GM21825 (cell line): ENCODE data around the gene PDCD4.
A peak's percentile ranks its signal among the peaks of the same experiment; 100 is the strongest.

Experiments used
- ATAC-seq: cut with Tn5 transposase; IDR thresholded peaks from one replicate; pipeline ENCODE4 v1.9.1; 2021; ENCODE audit warnings: mild to moderate bottlenecking, moderate library complexity; ENCODE audit not compliant: unreplicated experiment

The PDCD4 gene

GRCh38 chr10:110860576-110861241 is 11.0 kb upstream of the PDCD4 start:
- peak; percentile 43 for ATAC-seq

GRCh38 chr10:110861476-110861875 is 10.3 kb upstream of the PDCD4 start:
- ATAC-seq: no peak

- no peak for ATAC-seq
Measured at GRCh38 chr10:110861930-110862649, 9.6 kb upstream of the PDCD4 start.

DNA sequence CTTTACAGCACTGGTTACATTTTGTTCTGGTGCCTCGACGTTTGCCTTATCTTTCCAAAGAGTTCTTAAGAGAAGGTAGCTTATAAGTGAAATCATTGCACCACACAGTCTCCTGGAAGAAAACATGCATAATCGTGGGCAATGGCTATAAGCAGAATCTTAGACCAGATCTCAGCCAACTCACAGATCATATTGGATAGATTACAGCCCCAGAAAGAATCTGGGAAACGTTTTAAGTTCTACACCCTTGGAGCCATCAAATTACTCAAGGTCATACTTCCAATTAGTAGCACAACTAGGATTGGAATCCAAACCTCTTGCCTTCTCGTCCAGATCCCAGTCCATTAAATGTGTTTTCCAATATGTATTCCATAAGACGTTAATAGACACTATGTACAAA is 8.8 kb upstream of the PDCD4 start:
- no peak for ATAC-seq

GRCh38 chr10:110863361-110863760 is 8.4 kb upstream of the PDCD4 start:
- no peak for ATAC-seq

DNA sequence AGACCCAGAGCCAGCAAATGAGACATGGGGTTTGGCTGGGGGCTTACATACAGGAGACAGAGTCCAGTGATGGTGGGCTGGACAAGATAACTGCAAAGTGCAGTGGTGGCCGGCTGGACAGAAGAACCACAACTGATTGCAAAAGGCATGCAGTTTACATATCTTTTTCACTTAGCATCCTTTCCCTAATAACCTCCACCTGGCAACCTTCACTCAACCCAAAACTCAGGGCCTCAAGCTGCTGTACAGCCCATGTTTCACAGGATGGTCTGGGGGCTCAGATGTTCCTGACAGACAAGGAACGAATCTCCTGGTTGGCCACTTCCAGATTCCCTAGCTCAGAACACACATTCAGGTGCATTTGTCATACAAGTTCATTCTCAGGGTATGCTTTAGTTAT is 7.8 kb upstream of the PDCD4 start:
- ATAC-seq: no peak

DNA sequence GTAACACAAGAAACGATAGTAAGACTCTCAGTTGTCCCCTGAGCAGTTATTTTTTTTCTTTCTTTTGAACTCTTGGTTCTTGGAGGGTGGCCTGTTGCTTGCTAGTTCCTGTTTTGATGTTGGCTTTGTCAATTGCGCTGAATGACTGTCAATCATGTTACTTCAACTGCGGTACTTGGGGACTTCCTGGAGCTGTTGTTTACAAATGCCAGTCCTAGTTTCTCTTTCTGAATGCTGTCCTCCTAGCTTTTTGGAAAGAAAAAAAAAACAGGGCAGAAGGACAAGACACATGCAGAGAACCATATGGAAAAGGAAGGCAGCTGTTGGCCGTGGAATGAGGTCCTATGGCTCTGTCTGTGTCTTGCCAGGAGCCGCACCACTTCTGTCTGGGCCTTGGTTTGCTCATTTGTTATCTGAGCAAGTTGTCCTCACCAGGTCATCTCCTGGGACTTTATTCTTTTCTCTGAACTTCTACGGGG is 7.0 kb upstream of the PDCD4 start:
- peak; percentile 54 for ATAC-seq

GRCh38 chr10:110865186-110865808 is 6.4 kb upstream of the PDCD4 start:
- ATAC-seq: peak; percentile 0

- ATAC-seq: peak; percentile 25
Measured at GRCh38 chr10:110865809-110866482, 5.8 kb upstream of the PDCD4 start.

DNA sequence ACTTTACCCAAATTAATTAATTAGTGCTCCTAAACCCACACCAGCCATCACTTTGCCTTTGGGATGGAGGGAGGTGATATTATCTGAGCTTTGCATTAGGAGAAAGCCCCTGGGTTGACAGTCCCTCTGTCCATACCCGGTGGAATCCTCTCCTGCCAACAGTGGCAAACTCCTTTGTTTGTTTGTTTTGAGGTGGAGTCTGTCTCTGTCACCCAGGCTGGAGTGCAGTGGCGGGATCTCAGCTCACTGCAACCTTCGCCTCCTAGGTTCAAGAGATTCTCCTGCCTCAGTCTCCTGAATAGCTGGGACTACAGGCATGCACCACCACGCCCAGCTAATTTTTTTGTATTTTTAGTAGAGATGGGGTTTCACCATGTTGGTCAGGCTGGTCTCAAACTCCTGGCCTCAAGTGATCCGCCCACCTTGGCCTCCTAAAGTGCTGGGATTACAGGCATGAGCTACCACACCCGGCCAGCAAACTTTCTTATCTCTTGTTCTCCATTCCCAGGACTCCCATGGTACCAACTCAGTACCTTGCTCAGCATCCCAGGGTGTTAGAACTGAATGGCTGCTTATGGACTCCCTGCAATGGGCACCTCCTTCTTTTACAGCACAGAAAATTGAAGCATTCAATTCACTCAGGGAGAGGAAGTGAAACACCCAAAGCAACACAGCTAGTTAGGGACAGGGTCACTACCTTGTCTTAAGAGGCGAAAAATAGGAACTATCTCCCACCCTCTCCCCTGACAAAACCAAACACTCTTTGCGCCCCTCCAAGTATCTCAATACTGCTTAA is 4.5 kb upstream of the PDCD4 start:
- ATAC-seq: peak; percentile 22

DNA sequence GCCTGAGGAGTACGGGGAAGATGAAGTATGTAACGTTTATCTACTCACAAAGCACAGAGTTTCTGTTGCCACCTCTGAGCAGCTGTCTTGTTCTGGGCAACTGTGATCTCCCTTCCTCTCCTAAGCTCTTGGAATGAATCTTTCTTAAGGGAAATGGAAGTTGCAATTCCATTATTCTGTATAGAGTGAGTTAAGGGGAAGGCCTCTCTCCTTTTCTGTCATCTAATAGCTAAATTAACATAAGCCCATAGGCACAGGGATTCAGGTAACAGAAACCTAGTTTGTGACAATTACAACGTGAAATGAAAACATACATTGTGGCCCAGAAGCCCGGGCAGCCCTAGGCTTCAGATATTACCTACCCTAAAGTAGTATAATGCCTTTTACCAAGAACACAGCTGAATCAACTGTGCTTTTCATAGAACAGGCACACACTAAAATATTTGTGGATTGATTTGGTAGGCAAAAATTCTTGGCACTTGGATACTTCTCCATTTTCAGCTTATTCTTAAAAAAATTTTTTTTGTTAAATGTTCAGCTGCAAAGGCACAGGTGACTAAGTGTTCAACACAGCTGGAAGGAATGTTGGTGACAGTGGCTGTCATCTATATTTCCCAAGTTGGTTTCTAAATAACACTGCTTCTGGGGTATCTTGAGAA is 3.8 kb upstream of the PDCD4 start:
- no peak for ATAC-seq

DNA sequence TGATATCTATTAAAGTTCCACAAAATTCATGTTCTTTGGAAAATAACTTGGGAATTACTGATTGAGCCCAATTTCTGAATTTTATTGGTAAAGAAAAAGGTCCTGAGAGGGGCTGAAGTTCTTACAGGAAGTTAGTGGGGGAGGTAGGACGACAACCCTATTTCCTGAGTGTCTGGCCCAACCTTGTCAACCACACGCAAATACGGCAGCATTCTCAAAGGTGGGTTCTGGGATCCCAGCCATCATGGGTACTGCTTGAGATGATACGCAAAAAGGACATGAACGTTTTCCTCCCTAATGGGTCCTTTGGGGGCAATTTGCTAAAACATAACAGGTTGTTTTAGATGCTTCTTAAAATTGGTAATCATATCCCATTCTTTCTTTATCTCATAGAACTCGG is 2.7 kb upstream of the PDCD4 start:
- no peak for ATAC-seq

DNA sequence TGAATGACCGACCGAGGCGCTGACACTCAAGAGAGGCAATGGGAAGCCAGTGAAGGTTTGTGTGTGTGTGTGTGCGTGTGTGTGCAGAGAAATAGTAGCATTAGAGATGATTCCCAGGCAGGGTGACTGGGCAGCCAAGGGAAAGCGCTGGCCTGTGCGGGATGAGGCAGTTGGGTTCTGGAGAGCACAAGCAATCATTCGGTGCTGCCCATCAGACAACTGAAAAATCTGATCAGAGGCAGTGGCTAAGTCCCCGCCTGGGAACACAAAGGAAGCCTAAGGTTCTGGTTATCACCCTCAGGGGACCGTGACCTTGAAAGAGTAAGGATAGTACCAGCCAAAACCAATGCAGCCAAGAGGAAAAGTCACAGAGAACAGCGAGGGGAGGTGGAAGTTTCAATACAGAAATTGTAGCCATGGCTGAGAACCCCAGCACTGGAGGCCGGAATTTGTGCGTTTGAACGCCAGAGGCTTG is 868 bp upstream of the PDCD4 start:
- no peak for ATAC-seq

GRCh38 chr10:110872145-110872983 is 636 bp downstream of the PDCD4 start:
- ATAC-seq: peak; percentile 38

GRCh38 chr10:110872984-110873923 is 1.5 kb downstream of the PDCD4 start:
- ATAC-seq: no peak

DNA sequence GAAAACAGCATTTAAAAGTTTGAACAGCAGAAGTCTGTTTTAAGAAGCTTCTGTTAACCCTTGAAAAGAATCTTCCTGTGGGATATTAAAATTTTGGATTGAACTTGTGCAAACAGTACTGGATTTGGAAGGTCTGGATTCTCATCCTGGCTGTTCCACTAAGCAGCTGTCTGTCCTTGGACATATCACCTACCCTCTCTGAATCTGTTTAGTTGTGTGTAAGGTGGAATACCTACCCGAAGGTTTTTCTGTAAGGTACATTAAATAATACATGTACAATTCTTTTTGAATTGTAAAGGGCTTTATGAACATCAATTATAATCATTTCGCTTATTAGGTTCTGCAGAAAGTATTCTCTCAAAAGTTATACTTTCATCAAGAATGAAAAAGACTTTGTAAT is 2.2 kb downstream of the PDCD4 start:
- ATAC-seq: no peak

DNA sequence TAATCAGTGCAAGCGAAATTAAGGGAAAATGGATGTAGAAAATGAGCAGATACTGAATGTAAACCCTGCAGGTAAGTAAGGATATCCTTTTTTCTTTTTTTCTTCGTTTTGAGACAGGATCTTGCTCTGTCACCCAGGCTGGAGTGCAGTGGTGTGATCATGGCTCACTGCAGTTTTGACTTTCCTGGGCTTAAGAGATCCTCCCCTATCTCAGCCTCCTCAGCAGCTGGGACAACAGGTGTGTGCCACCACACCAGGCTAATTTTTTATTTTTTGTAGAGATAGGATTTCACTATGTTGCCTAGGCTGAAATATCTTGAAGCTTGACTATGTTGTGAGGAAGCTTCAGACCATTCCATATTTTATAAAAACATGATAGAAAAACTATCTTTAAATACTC is 4.3 kb downstream of the PDCD4 start:
- ATAC-seq: no peak

DNA sequence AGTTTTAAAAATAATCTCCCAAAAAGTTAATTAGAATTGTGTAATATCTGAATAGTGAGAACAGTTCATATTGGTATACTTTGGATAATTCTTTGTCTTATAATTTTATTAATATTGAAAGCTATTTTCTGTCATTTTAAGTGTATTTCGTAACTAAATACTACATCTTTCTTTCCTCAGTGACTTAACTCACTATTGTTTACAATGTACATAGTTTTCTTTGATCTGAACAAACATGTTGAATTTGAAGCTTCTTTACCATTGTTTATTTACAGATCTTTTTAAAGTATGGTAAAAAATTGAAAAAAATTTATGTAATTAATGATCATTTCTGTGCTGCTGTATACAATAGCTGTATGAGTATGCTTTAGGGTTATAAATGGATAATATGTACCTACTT is 5.1 kb downstream of the PDCD4 start:
- ATAC-seq: no peak
